ENCODE measurements around the gene LRRC43.
"Not testable (repeated sequence)": the region's sequence is repeated elsewhere in the genome, so short reads cannot be mapped to it uniquely, and the experiment has no call there.

Gene LRRC43

DNA sequence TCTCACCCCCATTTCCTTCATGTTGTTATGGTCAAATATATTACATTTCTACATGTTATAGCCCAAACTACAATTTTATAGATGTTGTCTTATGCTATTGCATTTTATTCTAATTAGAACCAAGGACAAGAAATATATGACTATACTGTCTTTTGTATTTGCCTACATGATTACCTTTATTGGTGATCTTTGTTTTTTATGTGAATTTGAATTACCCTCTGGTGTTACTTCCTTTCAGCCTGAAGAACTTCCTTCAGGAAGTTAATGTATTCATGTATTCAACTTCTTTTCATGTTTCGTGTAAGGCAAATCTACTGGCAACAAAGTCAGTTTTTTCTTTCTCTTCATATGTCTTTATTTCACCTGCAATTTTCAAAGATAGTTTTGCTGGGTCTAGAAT lies 11.9 kb downstream of the LRRC43 start:
- no peak for DNase-seq (ENCODE audit: low read depth)

DNA sequence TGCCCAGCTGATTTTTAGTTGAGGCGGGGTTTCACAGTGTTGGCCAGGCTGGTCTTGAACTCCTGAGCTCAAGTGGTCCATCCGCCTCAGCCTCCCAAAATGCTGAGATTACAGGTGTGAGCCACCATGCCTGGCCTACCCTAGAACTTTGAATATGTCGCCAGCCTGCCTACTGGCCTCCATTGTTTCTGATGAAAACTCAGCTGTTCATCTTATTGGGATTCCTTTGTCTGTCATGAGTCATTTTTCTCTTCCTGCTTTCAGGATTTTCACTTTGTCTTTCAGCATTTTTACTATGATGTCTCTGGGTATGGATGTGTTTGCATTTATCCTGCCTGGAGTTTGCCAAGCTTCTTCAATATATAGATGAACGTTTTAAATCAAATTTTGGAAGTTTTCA lies 12.5 kb downstream of the LRRC43 start:
- no peak for DNase-seq (ENCODE audit: low read depth)

DNA sequence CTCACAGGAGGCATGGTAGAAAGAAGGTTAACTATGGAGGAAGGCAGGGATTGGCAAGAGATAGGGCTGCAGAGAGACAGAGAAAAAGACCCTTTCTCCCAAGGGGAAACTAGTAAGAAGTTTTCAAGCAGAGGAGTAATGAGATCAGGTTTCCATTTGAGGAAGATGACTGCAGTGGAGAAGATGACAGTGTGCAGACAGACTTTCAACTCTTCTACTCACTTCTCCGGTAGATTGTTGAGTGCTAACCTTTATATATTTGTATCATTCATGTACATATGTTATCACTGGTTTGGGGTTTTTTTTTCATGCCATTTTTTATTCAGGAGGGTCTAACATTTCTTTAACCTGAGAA lies 14.7 kb downstream of the LRRC43 start:
- no peak for DNase-seq (ENCODE audit: low read depth)

DNA sequence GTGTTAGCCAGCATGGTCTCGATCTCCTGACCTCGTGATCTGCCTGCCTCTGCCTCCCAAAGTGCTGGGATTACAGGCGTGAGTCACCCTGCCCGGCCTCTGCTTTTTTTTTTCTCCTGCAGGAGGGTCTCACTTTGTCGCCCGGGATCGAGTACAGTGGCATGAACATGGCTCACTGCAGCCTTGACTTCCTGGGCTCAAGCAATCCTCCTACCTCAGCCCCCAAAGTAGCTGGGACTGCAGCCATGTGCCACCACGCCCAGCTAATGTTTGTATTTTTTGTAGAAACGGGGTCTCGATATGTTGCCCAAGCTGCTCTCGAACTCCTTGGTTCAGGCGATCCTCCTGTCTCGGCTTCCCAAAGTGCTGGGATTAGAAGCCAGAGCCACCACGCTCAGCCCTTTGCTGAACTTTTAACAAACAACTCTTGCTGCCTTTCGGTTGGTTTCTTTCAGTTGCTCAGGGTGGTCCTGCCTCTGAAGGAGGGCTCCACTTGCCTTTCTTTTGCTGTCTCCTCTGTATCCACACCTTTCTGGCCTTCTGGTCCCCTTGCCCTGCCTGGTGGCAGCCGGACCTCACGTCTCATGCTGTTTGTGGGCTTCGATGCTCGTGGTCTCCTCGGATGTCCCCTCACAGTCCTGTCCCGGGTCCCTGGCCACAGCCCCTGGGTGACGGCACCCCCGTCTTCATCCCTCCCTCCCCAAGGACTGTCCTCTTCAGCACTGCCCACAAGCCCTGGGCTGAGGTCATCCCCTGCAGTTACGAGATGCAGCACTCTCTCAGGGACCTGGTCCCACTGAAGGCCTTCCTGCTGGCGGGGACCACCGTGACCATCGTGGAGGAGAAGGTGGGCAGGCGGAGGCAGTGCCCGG lies 16.8 kb downstream of the LRRC43 start:
- DNase-seq (ENCODE audit: low read depth), result no peak

DNA sequence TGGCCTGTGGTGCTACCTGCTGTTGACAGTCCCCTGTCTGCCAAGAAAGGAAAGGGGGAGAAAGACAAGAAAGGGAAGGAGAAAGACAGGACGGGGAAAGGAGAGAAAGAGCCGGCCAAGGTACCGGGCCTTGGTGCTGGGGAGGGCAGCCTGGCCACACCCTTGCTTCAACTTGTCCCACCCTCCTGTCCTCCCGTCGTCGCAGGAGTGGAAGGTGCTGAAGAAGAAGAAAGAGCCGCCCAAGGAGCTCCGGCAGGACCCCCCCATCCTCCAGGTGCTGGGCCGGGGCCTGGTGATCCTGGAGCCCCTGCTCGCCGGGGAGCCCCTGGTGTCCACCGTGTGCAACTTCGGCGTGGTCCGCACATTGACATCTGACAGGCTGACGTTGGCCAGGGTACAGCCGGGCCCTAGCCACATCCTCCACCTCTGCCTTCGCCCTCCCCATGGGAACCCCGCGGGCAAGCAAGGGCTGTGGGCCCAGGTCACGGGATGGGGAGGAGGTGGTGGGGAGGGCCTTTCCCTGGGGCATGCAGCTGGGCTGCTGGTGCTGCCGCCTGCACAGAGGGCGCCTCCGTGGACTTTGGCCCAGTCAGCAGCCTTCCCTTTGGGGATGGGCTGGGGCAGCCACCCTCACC lies 17.7 kb downstream of the LRRC43 start:
- no peak for DNase-seq (ENCODE audit: low read depth)

DNA sequence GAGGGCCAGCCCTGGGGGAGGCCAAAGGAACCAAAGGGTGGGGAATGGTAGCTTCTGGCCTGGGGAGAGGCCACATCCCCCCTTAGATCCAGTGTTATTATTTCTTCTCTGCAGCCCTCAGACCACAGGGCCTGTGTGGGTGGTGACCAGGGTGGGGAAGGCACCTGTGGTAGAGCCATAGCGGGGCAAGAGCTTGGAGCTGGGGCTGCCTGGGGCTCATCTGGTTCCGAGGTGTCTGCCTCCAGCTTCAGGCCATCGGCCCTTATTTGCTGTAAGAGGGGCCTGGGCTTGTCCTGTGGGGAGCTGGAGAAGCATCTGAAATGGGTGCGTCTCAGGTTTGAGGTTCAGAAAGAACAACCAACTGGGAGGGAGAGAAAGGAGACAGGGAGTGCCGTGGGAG lies 18.5 kb downstream of the LRRC43 start:
- no peak for DNase-seq (ENCODE audit: low read depth)

DNA sequence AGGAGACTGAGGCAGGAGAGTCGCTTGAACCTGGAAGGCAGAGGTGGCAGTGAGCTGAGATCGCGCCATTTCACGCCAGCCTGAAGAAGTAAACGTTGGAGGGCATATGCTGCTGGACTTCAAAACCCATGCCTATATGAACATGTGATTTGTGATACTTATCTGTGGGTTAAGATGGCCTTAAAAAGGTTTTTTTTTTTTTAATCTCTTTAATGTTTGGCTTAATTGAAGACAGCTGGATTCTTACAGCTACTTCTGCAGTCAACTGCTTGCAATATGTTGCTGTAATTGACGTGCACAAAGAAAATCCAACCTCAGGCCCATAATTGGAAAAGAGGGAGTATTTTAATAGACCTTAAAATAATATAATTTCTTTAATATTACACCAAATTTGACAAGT lies 19.1 kb downstream of the LRRC43 start:
- no peak for DNase-seq (ENCODE audit: low read depth)

DNA sequence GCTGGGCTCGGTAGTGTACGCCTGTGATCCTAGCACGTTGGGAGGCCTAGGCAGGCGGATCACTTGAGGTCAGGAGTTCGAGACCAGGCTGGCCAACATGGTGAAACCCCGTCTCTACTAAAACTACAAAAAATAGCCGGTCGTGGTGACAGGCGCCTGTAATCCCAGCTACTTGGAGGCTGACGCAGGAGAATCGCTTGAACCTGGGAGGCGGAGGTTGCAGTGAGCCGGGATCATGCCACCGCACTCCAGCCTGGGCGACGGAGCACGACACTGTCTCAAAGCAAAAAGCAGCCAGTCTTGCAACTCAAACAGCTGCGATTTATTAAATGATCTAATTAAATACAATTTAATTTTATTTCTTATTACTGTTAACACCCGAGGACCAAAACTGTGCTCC lies 19.9 kb downstream of the LRRC43 start:
- DNase-seq (ENCODE audit: low read depth), result not testable (repeated sequence)

DNA sequence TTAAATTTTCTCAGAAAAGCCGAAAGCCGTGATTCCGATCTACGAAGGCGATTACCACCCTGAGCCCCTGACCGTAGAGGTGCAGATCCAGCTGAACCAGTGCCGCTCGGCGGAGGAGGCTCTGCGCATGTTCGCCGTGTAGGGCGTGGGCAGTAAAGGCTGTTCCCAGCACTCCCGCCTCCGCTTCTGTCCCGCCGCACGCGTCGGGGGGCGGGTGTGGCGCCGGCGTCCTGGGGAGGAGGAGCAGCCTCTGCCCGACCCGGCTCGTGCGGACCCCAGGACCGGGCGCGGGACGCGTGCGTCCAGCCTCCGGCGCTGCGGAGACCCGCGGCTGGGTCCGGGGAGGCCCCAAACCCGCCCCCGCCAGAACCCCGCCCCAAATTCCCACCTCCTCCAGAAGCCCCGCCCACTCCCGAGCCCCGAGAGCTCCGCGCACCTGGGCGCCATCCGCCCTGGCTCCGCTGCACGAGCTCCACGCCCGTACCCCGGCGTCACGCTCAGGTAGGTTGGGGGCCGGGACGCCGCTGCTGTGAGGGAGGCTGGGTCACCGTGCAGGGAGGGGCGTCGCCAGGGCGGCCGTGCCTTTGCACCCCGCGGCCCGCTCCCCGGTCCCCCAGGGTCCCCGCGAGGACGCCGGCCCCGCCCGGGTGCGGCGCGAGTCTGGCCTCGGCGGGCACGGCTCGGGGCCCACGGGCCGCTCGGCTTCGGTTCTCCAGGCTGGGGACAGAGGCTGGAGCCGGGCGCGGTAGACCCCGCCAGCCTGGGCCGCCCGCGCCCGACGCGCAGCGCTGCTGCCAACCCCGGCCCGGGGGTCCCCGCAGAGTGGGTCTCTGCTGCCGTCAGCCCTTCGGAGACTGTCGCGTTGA lies 20.6 kb downstream of the LRRC43 start, which contains the start of gene B3GNT4:
B3GNT4 (plus strand) TSS at position 409 of the 866 bp plus-strand sequence. CDS start 910 bp downstream, outside the sequence.
- peak; percentile 30 for DNase-seq (ENCODE audit: low read depth)

DNA sequence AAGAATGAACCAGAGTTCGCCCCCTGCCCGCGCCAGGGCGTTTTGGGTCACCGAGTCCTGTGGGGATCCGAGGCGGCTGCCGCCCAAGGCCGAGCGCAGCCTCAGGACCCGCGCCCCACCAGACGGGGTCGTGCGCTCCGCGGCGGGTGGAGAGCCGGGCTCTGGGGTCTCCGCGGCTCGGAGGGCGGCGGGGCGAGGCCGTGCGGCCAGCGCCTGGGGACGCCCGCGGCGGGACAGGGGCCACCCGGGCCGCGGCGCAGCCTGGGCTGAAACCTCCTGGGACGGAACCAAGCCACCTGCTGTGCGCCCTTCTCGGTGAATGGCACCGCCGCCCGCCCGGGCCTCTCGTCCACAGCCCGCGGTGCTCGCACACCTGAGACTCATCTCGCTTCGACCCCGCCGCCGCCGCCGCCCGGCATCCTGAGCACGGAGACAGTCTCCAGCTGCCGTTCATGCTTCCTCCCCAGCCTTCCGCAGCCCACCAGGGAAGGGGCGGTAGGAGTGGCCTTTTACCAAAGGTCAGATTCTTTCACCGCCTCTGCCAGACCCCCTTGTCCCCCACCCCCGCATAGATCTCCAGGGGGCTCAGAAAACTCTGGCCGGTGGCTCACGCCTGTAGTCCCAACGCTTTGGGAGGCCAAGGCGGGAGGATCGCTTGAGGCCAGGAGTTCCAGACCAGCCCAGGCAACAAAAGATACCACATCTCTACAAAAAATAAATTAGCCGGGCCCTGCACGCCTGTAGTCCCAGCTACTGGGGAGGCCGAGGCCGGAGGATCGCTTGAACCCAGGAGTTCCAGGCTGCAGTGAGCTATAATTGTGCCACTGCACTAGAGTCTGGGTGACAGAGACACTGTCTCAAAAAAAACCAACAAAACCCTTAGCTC lies 21.5 kb downstream of the LRRC43 start:
- DNase-seq (ENCODE audit: low read depth), result no peak

DNA sequence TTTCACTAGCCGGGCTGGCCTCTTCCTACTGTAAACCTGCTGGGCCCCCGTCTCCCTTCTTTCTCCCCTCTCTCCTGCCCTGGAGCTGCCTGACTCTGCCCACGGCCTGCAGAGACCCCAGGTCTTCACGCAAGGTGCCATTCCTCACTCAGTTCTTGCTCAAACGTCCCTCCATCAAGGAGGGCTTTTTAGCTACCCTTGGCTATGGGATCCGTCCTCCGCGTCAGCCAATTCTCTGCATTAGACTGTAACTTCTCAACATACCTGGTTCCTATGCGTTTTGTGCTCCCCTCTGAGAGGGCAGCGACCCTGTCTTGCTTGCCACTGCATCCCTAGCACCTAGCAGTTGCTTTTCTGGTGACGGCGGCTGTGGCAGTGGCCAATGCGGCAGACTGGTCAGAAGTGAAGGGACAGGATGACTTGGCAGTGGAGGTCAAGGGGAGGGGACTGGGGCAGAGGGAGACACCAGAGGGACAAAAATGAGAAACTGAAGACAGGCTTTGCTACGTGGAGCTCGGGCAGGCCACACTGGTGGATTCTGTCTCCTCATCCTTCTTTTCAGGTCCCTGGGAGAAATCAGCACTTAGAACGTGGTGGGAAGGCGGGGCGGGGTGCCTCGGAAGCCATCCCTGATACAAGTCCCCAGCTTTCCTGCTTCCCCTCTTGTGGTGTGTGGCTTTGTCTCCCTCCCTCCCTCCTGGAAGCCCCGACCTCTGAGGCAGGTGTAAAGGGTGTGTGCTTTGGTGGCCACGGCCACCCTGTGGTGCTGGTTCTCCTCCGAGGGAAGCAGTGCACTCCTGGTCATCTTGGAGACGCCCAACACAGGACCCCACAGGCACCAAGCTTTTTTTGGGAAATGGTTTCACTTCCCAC lies 22.4 kb downstream of the LRRC43 start:
- DNase-seq (ENCODE audit: low read depth), result no peak

DNA sequence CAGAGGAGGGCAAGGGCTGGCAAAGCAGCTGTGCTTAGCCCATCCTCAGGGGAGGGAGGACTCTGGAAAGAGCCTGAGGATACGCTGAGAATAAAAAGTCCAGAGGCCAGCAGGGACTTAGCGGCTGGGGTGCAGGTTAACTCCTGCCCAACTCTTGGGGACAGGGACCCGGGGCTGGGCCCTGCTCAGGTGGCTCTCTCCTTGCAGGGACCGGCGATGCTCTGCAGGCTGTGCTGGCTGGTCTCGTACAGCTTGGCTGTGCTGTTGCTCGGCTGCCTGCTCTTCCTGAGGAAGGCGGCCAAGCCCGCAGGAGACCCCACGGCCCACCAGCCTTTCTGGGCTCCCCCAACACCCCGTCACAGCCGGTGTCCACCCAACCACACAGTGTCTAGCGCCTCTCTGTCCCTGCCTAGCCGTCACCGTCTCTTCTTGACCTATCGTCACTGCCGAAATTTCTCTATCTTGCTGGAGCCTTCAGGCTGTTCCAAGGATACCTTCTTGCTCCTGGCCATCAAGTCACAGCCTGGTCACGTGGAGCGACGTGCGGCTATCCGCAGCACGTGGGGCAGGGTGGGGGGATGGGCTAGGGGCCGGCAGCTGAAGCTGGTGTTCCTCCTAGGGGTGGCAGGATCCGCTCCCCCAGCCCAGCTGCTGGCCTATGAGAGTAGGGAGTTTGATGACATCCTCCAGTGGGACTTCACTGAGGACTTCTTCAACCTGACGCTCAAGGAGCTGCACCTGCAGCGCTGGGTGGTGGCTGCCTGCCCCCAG lies 23.4 kb downstream of the LRRC43 start:
- DNase-seq (ENCODE audit: low read depth), result no peak

DNA sequence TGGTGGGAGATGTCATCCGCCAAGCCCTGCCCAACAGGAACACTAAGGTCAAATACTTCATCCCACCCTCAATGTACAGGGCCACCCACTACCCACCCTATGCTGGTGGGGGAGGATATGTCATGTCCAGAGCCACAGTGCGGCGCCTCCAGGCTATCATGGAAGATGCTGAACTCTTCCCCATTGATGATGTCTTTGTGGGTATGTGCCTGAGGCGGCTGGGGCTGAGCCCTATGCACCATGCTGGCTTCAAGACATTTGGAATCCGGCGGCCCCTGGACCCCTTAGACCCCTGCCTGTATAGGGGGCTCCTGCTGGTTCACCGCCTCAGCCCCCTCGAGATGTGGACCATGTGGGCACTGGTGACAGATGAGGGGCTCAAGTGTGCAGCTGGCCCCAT lies 24.1 kb downstream of the LRRC43 start:
- DNase-seq (ENCODE audit: low read depth), result no peak

DNA sequence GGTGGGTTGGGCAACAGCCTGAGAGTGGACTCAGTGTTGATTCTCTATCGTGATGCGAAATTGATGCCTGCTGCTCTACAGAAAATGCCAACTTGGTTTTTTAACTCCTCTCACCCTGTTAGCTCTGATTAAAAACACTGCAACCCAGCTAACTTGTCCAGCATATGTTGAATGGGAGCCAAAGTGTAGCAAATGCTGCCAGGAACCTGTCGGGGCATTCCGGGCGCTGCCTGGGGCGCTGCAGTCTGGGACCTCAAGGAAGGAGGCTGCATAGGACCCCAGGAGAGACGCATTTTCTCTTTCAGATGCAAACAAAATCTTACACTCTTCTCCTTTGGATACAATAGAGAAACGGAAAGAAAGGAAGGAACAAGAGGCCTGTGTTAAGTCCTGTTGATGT lies 24.5 kb downstream of the LRRC43 start:
- DNase-seq (ENCODE audit: low read depth), result no peak

DNA sequence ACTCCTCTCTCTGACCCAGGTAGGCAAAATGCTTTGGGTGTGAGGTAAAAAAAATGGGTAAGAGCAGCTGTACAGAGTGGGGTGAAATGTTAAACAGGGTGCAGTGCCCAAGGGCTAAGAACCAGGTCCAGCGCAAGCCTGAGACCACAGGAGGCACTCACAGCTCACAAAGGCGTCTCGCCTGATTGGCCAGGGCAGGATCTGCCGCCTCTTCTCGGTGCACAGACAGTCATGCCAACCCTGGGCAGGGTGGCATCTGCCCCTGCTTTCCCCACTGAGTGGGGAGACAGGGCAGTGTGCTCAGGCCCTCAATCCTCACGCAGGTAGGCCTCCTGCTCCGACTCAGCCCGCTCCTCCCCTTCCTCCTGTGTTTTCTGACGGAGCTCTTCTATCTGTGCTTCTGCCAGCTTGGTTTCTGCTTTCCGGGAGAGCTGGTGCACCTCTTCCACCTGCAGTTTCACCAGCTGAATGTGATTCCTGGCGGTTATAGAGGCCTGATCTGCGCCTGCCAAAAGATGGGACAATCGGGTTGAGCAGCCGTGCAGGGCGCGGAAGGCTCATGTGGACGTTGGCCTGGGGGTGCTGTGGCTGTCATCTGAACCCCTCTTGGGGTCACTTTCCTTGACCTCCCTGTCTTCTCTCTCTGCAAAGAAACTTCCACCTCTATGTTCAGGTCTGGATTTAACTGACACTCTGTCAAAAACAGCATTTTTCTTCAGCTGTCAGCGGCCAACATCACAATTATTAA lies 25.3 kb downstream of the LRRC43 start:
- DNase-seq (ENCODE audit: low read depth), result no peak

DNA sequence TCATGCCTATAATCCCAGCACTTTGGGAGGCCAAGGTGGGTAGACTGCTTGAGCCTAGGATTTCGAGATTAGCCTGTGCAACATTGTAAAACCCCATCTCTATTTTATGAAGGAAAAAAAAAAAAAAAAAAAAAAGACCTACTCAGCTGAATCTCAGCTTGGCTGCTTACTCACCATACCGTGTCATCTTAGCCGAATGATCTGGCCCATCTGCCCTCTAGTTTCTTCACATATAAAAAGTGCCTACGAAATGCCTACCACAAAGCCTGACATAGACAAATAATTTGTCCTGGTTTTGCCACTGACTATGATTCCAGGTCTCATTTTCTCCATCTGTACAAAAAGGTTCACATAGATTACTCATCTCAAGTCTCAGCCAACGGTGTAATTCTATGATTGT lies 32.8 kb downstream of the LRRC43 start:
- no peak for DNase-seq (ENCODE audit: low read depth)

DNA sequence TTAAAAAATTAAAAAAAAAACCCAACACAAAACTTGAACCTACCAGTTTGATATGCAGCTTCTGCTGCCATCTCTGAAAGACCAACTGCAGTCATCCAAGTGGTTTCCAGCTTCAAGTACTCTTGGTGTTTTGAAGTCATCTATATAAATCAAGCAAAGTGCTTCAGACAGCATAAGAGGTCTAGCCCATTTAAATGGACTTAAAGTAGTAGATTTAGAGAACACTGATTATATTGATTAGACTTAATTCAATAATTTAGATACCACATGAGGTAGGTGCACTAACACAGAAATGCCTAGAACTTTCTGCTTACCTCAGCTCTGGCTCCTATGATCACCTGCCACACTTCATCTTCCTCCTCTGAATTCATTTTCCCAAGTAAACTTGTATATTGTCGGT lies 33.5 kb downstream of the LRRC43 start:
- DNase-seq (ENCODE audit: low read depth), result no peak

DNA sequence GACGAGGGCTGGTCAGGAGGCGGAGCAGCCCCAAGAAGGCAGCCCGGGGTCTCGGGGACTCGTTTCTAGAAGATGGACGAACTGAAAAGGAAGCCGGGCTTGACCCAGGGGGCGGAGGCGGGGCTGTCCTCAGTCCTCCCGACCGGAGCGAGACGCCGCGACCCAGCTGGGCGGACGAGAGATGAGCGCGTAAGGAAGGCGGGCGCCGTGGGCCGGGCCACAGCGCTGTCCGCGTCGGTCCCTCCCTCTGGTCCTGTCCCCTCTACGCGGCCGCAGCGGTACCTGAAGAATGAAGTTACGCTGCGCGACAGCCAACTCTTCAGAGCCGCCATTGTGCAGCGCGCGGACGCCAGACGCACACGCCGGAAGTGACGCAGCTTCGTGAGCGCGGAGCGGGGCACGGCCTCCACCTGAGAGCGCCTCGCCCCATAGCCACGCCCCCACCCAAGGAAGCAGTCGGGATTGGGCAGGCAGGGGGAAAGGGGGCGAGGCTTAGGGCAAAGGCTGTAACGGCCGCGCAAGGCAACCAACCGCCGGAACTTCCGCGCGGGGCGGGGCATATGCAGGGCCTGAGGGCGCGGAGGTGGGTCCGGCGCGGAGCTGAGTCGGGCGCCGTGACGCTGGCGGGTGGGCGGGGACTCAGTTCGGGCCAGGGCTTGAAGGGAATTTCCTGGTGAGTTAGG lies 42.9 kb downstream of the LRRC43 start, which contains the start of gene DIABLO:
DIABLO (minus strand) TSS at position 370 of the 683 bp plus-strand sequence; CDS start at position 332, 38 bp downstream.
- peak; percentile 100 for DNase-seq (ENCODE audit: low read depth)
